Stimulated activated CD4-positive, alpha-beta T cell treated with anti-CD3 and anti-CD28 coated beads, Interleukin-15, amount 100 ng/mL, for 24 hours (primary cell): Measurements from ENCODE around the gene PTDSS2.
A peak's percentile ranks its signal among the peaks of the same experiment; 100 is the strongest.
"Not testable (repeated sequence)": the region's sequence is repeated elsewhere in the genome, so short reads cannot be mapped to it uniquely, and the experiment has no call there.

Experiments used
- DNase-seq: peaks from one replicate; pipeline ENCODE4 v3.0.0-alpha.2; 2020

The PTDSS2 gene

GRCh38 chr11:414318-414857, 35.7 kb upstream of the PTDSS2 start:
- peak; percentile 38 for DNase-seq

DNA sequence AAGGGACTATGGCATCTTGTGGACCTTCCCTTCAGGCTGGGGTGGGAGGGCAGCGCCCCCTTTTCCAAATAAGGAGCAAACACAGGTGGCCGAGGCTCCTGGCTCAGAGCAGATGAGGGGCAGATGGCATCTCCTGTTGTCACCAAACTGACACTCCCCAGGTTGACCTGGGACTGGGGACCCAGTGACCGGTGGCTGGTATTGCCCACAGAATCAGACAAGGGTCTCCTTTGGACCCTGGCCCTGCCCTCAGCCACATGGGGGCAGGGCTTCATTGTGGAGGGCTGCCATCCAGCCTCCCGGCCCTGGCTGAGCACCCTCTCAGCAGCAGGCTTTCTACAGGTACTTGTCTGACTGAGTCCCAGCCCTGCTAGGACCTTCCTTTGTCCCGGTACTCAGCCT, 34.4 kb upstream of the PTDSS2 start:
- no peak for DNase-seq

- DNase-seq: no peak
These were observed 33.9 kb upstream of the PTDSS2 start for GRCh38 chr11:416051-416756.

- DNase-seq: peak; percentile 61
These were observed 33.1 kb upstream of the PTDSS2 start for GRCh38 chr11:416757-417621.

DNA sequence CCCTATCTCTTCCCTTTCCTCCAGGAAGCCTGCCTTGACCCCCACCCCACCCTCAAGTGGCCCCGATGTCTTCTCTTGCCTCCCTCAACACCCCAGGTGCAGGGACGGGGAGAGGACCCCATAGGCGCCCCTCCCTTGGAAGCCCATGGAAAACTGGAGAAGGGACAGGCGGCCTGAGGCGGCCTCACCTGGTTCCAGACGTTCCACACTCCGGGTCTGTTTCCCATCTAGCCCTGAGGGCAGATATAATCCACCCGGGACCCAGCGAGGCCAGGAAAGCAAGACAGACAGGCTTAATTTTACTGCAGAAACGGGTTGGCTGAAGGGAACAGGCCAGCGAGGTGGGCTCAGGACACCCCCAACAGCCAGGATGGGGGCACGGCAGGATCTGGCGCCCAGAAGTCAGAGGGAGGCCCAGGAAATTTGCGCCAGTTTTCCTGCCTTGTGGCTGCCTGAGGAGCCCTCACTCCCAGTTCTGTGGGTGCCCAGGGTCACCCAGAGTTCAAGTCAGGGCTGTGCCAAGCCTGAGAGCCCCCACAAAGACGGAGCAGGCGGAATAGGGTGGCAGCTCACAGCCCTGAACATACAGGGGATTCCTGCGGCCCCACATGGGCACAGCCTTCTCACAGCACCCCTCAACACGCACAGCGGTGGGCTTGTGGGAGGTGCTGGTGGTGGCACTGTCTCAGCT, 32.3 kb upstream of the PTDSS2 start:
- no peak for DNase-seq

DNA sequence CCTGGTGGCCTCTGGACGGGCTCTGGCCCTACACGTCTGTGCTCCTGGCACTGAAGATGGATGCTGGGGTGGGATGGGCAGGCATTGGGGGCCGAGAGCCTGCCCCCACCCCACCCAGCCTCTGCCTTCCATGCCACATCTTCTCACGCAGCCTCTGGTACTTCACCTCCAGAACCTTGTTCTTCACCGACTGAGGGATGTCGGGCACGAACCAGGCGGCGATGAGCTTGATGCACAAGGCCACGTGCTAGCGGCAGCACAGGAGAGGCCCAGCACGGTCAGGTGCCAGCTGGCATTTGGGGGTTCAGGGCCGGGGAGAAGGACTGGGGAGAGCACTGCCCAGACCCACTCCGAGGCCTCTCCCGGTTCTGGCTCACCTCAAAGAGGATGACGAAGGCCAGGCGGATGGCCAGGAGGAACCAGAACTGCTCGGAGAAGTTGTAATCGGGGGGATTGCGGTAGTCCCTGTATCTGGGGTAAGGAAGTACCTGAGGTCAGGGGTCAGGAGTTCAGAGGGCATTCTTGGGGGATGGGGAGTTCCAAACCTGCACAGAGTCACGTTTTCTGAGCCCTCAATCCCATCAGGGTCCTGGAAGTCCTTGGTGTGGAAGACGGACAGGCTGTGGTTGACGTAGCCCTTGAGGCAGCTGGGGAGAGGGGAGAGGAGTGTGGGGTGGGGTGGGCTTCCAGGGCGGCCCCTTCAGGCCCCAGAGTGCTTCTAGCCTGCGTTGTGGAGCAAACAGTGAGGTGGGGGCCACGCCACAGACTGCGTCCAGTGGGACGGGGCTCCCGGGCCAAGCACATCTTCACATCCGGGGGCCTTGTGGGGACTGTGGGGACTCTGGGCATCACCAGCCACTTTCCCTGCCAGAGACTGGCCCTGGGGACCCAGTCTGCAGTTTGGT, 31.5 kb upstream of the PTDSS2 start:
- no peak for DNase-seq

GRCh38 chr11:419248-420005, 30.7 kb upstream of the PTDSS2 start:
- DNase-seq: no peak

- DNase-seq: no peak
These were observed 29.8 kb upstream of the PTDSS2 start for GRCh38 chr11:420054-420910.

- no peak for DNase-seq
These were observed 29.2 kb upstream of the PTDSS2 start for GRCh38 chr11:420911-421321.

DNA sequence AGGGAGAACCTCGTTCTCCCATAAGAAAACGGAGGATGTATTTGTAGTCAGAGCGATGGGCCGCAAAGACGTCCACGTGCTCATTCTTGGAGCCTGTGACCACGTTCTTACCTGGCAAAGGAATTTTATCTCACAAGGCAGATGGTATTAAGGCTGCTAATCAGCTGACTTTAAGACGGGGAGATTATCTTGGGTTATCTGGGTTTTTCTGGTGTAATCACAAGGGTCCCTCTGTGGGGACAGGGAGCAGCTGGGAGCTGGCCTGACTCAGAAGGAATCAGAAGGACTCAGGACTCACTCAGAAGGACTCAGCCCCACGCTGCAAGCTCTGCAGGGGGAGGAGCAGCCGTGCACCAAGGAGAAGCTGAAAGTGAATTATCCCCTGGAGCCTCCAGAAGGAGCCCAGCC, 27.8 kb upstream of the PTDSS2 start:
- DNase-seq: no peak

DNA sequence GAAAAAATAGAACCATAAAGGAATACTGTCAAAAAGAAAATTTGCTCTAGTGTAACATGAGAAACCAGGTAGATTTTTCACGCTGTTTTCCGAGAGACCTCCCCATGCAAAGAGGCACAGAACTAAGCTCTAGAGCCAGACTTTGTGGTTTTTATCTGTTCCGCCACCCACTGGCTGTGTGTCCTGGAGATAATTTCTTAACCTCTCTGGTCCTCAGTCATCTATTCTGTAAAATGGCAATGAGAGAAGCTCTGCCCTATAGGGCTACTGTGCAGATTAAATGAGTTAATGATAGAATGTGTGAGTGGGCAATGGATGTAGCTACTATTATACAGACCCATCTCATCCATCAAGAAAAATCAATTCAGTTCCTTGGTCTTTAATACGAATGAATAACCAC, 25.8 kb upstream of the PTDSS2 start:
- DNase-seq: no peak

DNA sequence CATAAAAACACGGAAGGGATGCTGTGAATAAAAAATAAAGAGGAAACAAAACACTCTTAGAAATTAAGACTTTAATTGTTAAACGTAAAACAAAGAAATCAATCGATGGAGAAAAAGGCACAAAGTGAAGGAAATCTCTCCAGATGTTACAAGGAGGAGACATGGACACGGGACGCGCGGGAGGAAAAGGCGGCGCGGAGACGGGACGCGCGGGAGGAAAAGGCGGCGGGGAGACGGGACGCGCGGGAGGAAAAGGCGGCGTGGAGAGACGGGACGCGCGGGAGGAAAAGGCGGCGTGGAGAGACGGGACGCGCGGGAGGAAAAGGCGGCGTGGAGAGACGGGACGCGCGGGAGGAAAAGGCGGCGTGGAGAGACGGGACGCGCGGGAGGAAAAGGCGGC, 25.3 kb upstream of the PTDSS2 start:
- not testable (repeated sequence) for DNase-seq

- no peak for DNase-seq
These were observed 24.8 kb upstream of the PTDSS2 start for GRCh38 chr11:425301-425700.

GRCh38 chr11:426851-427250, 23.2 kb upstream of the PTDSS2 start:
- DNase-seq: no peak

GRCh38 chr11:428295-428694, 21.8 kb upstream of the PTDSS2 start:
- DNase-seq: no peak

- DNase-seq: no peak
These were observed 20.7 kb upstream of the PTDSS2 start for GRCh38 chr11:429391-429790.

DNA sequence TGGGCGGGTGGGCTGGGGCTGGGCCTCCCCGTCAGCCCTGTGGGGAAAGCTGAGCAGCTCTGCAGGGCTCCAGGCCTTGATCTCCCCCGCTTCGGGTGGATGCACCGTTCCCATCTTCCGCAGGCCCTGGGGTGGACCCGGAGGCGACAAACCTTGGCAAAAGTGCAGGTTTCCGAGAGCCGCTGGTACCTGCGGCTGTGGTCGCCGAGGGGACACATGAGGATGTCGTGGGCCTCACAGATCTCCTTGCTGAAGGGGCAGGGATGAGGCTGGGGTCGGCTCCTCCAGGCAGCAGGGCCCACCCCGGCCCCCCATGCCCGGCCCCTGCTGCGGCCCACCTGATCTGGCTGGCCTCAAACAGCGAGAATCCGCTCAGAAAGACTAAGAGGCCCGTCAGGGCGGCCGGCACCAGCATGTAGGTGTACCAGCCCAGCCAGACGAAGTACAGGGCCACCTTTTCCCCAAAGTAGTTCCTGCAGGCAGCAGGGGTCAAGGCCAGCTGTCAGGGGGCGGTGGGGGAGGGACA, 20.1 kb upstream of the PTDSS2 start:
- DNase-seq: no peak

GRCh38 chr11:431921-432320, 18.2 kb upstream of the PTDSS2 start:
- DNase-seq: no peak

GRCh38 chr11:432501-433100, 17.5 kb upstream of the PTDSS2 start:
- no peak for DNase-seq

- DNase-seq: no peak
These were observed 17.0 kb upstream of the PTDSS2 start for GRCh38 chr11:433111-433510.
